Activated B cell treated with CpG ODN at 0.5 μM for 24 hours (primary cell): ENCODE measurements around the gene CCDC97. TPM values are rescaled to one million over a fixed set of nuclear protein-coding genes. Genes with fewer than 3 reads are reported as not detected.

Experiments
- ATAC-seq: fragments of 200-7000 bp; cut with Tn5 transposase; one replicate; pipeline ENCODE4 v1.10.0; 2021; ENCODE audit warnings: low read depth, mild to moderate bottlenecking, moderate library complexity
- CTCF ChIA-PET: fragments of 350-600 bp; sonication (Branson Sonifier 250); formaldehyde crosslinking; loops from one replicate; lab custom pipeline; 2021; ENCODE audit warnings: antibody characterized with exemption; lab: Charles Lee
- POLR2A ChIA-PET: fragments of 350-600 bp; sonication (Branson Sonifier 250); formaldehyde crosslinking; loops from one replicate; lab custom pipeline; 2021; ENCODE audit warnings: antibody characterized with exemption; lab: Charles Lee
- DNase-seq: peaks from one replicate; pipeline ENCODE4 v3.0.0; 2022
- H3K27ac Mint-ChIP-seq: one replicate; pipeline ENCODE4 v1.8.0; 2020; ENCODE audit warnings: mixed read lengths
- H3K27me3 Mint-ChIP-seq: one replicate; pipeline ENCODE4 v1.8.0; 2021; ENCODE audit warnings: mixed read lengths
- H3K36me3 Mint-ChIP-seq: one replicate; pipeline ENCODE4 v1.8.0; 2021; ENCODE audit warnings: low read depth, mixed read lengths
- H3K4me1 Mint-ChIP-seq: one replicate; pipeline ENCODE4 v1.8.0; 2021; ENCODE audit warnings: mixed read lengths
- H3K4me3 Mint-ChIP-seq: one replicate; pipeline ENCODE4 v1.8.0; 2020; ENCODE audit warnings: mild to moderate bottlenecking, mixed read lengths
- H3K9me3 Mint-ChIP-seq: one replicate; pipeline ENCODE4 v1.8.0; 2020; ENCODE audit warnings: mixed read lengths
- CTCF ChIP-seq: fragments of 200-600 bp; IDR thresholded peaks from one replicate; pipeline ENCODE4 v1.8.0; 2022; ENCODE audit warnings: antibody characterized with exemption, mild to moderate bottlenecking
- intact Hi-C: fragments of 100-400 bp; cut with micrococcal nuclease; formaldehyde crosslinking; loops from one replicate; pipeline ENCODE4 v1.15.1; 2024
- total RNA-seq: library from RNA; stranded (reverse); gene quantifications from 2 replicates; pipeline ENCODE4 v1.2.3, GENCODE V29; 2022

Gene CCDC97
- total RNA-seq, 1 donor from 2014 or later: 65.3 TPM

GRCh38 chr19:41323023-41323422 lies 13.1 kb downstream of the CCDC97 start:
- CTCF ChIA-PET: interaction anchor here (0.6 to 1.8 kb wide), 3 partner anchors 28 to 232 kb away, joined by 3 to 8 read pairs (median 5); no protein-coding TSS in a partner anchor
- peak overlapping the region; percentile 13 for H3K27ac Mint-ChIP-seq
- H3K4me3 Mint-ChIP-seq: no peak overlapping the region
- DNase-seq (no peak), ATAC-seq (no peak)
- no peaks in the 10 kb centered on the region for H3K27me3 Mint-ChIP-seq
- peaks cover 55% of the 10 kb centered on the region for H3K36me3 Mint-ChIP-seq
- H3K9me3 Mint-ChIP-seq: no peaks in the 10 kb centered on the region
- H3K4me1 Mint-ChIP-seq: peaks cover 60% of the 10 kb centered on the region
- POLR2A ChIA-PET: interaction anchor here (1.2 to 6.2 kb wide), 4 partner anchors 26 to 545 kb away, joined by 3 to 119 read pairs (median 7); partner anchors contain the start of genes RAB4B and TGFB1
- intact Hi-C loops: no loop called here
- no peak for TF ChIP-seq CTCF

- no peaks in the 10 kb centered on the region for H3K27me3 Mint-ChIP-seq
- intact Hi-C loops: no loop called here
- ATAC-seq: no peak
- H3K36me3 Mint-ChIP-seq: peaks cover 55% of the 10 kb centered on the region
- CTCF ChIA-PET: interaction anchor here (0.6 to 1.1 kb wide), 2 partner anchors 28 to 232 kb away, joined by 3 read pairs; no protein-coding TSS in a partner anchor
- no peak overlapping the region for H3K4me3 Mint-ChIP-seq
- TF ChIP-seq CTCF: no peak
- H3K9me3 Mint-ChIP-seq: no peaks in the 10 kb centered on the region
- peaks cover 65% of the 10 kb centered on the region for H3K4me1 Mint-ChIP-seq
- POLR2A ChIA-PET: interaction anchor here (0.5 to 6.2 kb wide), 4 partner anchors 25 to 546 kb away, joined by 3 to 119 read pairs (median 3); partner anchors contain the start of genes RAB4B and TGFB1
- DNase-seq: no peak
- H3K27ac Mint-ChIP-seq: peak overlapping the region; percentile 86
These were observed 13.6 kb downstream of the CCDC97 start for GRCh38 chr19:41323430-41324125.

GRCh38 chr19:41324231-41324702 lies 14.3 kb downstream of the CCDC97 start:
- TF ChIP-seq CTCF: no peak
- DNase-seq: no peak
- intact Hi-C loops: no loop called here
- Mint-ChIP-seq H3K4me3 (no peak overlapping the region), H3K27ac (peak overlapping the region; percentile 86), H3K36me3 (peaks cover 56% of the 10 kb centered on the region), H3K27me3 (no peaks in the 10 kb centered on the region), H3K9me3 (no peaks in the 10 kb centered on the region), H3K4me1 (peaks cover 70% of the 10 kb centered on the region)
- ATAC-seq: no peak
- ChIA-PET CTCF (interaction anchor here (1.1 kb wide), 1 partner anchor 28 kb away, joined by 3 read pairs; no protein-coding TSS in a partner anchor), POLR2A (interaction anchor here (0.5 to 6.2 kb wide), 2 partner anchors 30 to 170 kb away, joined by 3 to 119 read pairs; partner anchors contain the start of gene TGFB1)

DNA sequence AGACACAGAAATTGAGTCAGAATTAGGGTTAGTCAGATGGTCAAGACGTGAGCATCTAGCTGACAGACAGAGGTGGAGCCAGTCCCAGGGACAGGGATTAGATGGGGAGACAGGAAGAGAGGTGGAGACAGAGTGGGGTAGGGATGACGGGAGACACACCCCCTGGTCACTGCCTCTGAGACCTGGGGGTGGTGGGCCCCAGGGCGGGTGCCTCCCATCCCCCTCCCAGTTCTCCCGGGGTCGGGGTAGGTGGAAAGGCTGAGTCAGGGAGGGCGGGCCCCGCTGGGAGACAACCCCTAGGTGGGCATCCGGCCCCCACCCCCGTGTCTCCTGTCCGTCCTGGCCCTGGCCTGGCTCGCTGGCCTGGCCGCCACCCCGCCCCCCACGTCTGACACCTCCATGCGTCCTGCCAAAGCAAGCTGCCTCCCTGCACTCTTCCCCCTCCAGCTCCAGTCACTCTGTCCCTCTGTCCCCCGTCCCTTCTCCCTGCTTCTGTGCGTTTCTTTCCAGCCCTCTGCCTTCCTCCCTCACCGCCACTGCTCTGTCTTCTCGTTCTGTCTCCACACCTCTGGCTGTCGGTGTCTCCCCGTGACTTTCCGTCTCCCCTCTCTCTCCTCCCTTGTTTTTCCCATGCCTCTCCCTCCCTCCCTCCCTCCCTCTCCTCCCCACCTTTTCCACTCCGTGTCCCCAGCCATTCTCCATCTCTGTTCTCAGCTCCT lies 15.1 kb downstream of the CCDC97 start:
- H3K27me3 Mint-ChIP-seq: no peaks in the 10 kb centered on the region
- peaks cover 70% of the 10 kb centered on the region for H3K4me1 Mint-ChIP-seq
- POLR2A ChIA-PET: interaction anchor here (0.6 to 6.2 kb wide), 6 partner anchors 10 to 1095 kb away, joined by 3 to 119 read pairs (median 8); partner anchors contain the start of gene TGFB1
- DNase-seq (no peak), ATAC-seq (no peak)
- H3K9me3 Mint-ChIP-seq: no peaks in the 10 kb centered on the region
- no peak for TF ChIP-seq CTCF
- intact Hi-C loops: no loop called here
- H3K36me3 Mint-ChIP-seq: peaks cover 48% of the 10 kb centered on the region
- H3K27ac Mint-ChIP-seq: peak overlapping the region; percentile 86
- CTCF ChIA-PET: interaction anchor here (1.1 kb wide), 1 partner anchor 27 kb away, joined by 3 read pairs; no protein-coding TSS in a partner anchor
- H3K4me3 Mint-ChIP-seq: peak overlapping the region; percentile 21
